Right lobe of liver (tissue), 6 donors: Measurements from ENCODE around the gene BEGAIN. TPM values are rescaled to one million over a fixed set of nuclear protein-coding genes. Genes with fewer than 3 reads are reported as not detected.

ENCODE experiments used
- ATAC-seq, 4 donors: fragments of 200-7000 bp; cut with Tn5 transposase; one replicate each; pipeline ENCODE4 v1.9.1; 2020; ENCODE audit warnings: mild to moderate bottlenecking in 4 of 4, moderate library complexity in 4 of 4
- DNase-seq, 3 donors: peaks; one replicate each; pipeline ENCODE4 v3.0.0-alpha.2; 2020
- H3K27ac ChIP-seq, 3 donors: fragments of 200-600 bp; one replicate each; pipeline ENCODE4 v1.8.0; 2022
- H3K27me3 ChIP-seq, 2 donors: fragments of 200-600 bp; one replicate each; pipeline ENCODE4 v1.8.0; 2022
- H3K36me3 ChIP-seq, 4 donors: fragments of 200-600 bp; sonication (generic) in 1 of 4; one replicate each; pipeline versions ENCODE4 v1.5.1 to v1.8.0; 2017 to 2022; ENCODE audit warnings: control low read depth in 1 of 4
- H3K4me1 ChIP-seq, 4 donors: fragments of 200-600 bp; sonication (generic) in 1 of 4; one replicate each; pipeline versions ENCODE4 v1.5.1 to v1.8.0; 2017 to 2022; ENCODE audit warnings: control low read depth in 1 of 4
- H3K4me3 ChIP-seq, 3 donors: fragments of 200-600 bp; one replicate each; pipeline ENCODE4 v1.8.0; 2022
- H3K9me3 ChIP-seq, 4 donors: fragments of 200-600 bp; sonication (generic) in 1 of 4; one replicate each; pipeline versions ENCODE4 v1.5.1 to v1.8.0; 2017 to 2022; ENCODE audit warnings: control low read depth in 1 of 4
- CTCF ChIP-seq, 4 donors: fragments of 200-600 bp in 3 of 4; fragments of 450-650 bp in 1 of 4; IDR thresholded peaks; one replicate each; pipeline versions ENCODE4 v1.5.1 to v1.8.0; 2016 to 2022; ENCODE audit warnings: antibody characterized with exemption in 4 of 4, mild to moderate bottlenecking in 2 of 4
- POLR2A ChIP-seq: fragments of 450-650 bp; IDR thresholded peaks from one replicate; pipeline ENCODE4 v1.6.1; 2017; ENCODE audit warnings: antibody characterized with exemption, mild to moderate bottlenecking
- WGBS: methylation state at CpG from one replicate; pipeline ENCODE4 v1.1.6; 2018; ENCODE audit warnings: low coverage, low lambda C conversion rate; ENCODE audit not compliant: insufficient coverage; ENCODE audit errors: missing lambda C conversion rate; 5-methylcytosine and 5-hydroxymethylcytosine counted together
- intact Hi-C, 2 donors: fragments of 100-400 bp; cut with DNase I; formaldehyde crosslinking; loops; one replicate each; pipeline versions ENCODE4 v1.11.2 to v1.14.1; 2022
- total RNA-seq, 6 experiments: library from RNA; depleted of rRNA in 2 of 6; stranded (reverse); fragments of >200 nt in 2 of 6; fragmentation: NEBNext Ultra II Directional in 3 of 6; extraction: Animal tissue kit (Norgen Biotek cat#: 25700) in 3 of 6; gene quantifications; one replicate each; pipeline versions ENCODE4 v1.1.0 to v1.2.4, GENCODE V29; 2016 to 2023
- donor health status: DM: no; HTN: yes; CAD: no.
- donor health status: DM: no; HTN: no; CAD: no.
- donor health status: DM: no; HTN: no; CAD: no.
- donor health status: DM: no; HTN: yes; CAD: no.
- donor health status: DM: no; HTN: yes; CAD: no.

The BEGAIN gene
- total RNA-seq, 6 experiments from 2014 or later: 0.12 to 0.61 (median 0.34) TPM

DNA sequence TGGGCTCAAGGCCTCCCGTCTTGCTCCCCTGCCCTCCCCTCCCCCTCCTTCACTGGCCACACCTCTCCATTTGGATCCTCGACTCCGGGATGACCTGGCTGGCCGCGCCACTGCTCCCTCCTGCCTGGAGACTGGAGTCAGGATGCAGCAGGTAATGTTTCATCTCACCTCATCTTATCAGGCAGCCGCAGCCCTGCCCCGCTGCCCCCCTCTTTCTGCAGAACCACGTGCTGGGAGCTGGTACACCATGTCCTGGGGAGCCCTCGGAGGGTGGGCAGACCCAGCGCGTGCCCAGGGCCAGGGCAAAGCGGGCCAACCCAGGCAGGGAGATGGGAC lies 31.1 kb downstream of the BEGAIN start:
- no peak for ATAC-seq
- Histone ChIP-seq H3K4me3 (no peak overlapping the region), H3K4me1 (no peaks in the 10 kb centered on the region), H3K9me3 (no peaks in the 10 kb centered on the region), H3K27ac (no peak overlapping the region), H3K36me3 (no peaks in the 10 kb centered on the region), H3K27me3 (no peaks in the 10 kb centered on the region)
- TF ChIP-seq POLR2A: no peak
- TF ChIP-seq CTCF (IDR thresholded peaks at IDR 0.05): no peak
- intact Hi-C loops: no loop called here
- DNase-seq: no peak
- no CpG with 5 or more reads among the region's 12 CpGs for WGBS

DNA sequence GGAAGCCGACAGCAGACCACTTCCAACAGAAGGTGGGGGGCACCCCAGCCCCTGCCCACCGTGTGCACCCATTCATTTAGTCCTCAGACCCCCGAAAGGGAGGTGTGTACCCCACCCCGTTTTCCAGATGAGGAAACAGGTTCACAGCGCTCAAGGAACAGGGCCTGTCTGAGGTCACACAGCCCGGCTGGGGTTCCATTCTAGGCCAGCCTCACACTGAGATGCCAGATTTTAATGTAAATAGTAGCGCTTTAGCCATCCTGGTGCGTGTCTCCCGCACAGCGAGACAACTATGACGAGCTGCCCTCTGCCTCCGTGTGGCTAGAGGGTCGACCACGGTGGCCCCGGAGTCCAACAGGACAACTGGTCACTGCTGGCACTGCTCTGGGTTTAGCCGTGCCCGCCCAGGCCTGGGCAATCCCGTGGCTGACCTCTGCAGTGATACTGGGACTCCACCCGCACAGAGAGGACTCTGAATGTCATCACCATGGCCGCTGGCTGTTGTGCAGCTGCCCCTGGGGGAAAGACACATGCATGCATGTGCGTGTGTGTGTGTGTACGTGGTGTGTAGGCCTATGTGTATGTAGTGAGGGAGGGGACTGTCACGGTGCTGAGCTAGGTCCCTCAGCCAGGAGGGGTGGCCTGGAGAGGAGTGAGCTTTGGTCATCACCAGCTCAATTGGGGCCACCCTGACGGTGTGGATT lies 31.6 kb downstream of the BEGAIN start:
- intact Hi-C loops: no loop called here
- ATAC-seq: no peak
- H3K9me3 ChIP-seq: no peaks in the 10 kb centered on the region
- TF ChIP-seq CTCF (IDR thresholded peaks at IDR 0.05) (no peak), POLR2A (no peak)
- no peaks in the 10 kb centered on the region for H3K36me3 ChIP-seq
- H3K4me3 ChIP-seq: no peak overlapping the region
- no peak for DNase-seq
- no peaks in the 10 kb centered on the region for H3K27me3 ChIP-seq
- no peak overlapping the region for H3K27ac ChIP-seq
- no CpG with 5 or more reads among the region's 24 CpGs for WGBS
- no peaks in the 10 kb centered on the region for H3K4me1 ChIP-seq

DNA sequence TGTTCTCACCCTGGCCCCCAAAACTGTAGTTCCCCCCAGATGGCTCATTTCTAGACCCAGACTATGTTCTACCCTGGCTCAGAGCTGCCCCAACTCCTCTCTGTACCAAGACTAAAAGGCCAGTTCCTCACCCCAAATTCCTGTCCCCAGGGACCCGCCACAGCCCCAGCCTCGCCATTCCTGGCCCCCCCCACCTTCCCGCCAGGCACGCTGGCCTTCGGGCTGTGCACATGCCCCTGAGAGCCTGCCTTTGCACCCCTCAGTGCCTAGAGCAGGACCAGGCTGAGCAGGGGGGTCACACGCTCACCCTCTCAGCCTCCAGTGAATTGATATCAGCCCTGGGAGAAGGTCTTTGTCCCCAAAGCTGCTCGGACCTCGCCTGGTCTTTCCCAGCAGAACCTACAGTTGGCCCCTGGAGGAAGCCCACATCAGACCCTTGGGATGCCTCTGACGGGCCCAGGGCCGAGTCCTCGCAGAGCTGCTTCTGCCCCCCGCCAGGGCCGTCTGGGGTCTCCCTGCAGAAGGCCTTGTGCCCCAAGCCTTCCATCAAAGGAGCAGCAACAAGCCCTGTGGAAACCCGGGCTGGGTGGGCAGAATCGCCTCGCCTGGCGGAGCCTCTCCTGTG lies 32.4 kb downstream of the BEGAIN start:
- no peak for DNase-seq
- no peak for TF ChIP-seq POLR2A
- no peak for TF ChIP-seq CTCF (IDR thresholded peaks at IDR 0.05)
- H3K27ac ChIP-seq: no peak overlapping the region

GRCh38 chr14:100554082-100554677 lies 33.0 kb downstream of the BEGAIN start:
- ATAC-seq (peak in 2 of 4 donors; percentile 17 to 28), DNase-seq (no peak)
- Histone ChIP-seq H3K27ac (no peak overlapping the region), H3K4me3 (no peak overlapping the region), H3K4me1 (no peaks in the 10 kb centered on the region), H3K27me3 (no peaks in the 10 kb centered on the region), H3K36me3 (no peaks in the 10 kb centered on the region), H3K9me3 (no peaks in the 10 kb centered on the region)
- TF ChIP-seq POLR2A: no peak
- intact Hi-C loops: no loop called here
- WGBS: 43% methylated on average over 1 of the region's 19 CpGs

More for the DNA sequence above, 32.4 kb downstream of the BEGAIN start:
- no peaks in the 10 kb centered on the region for H3K9me3 ChIP-seq
- no peak overlapping the region for H3K4me3 ChIP-seq
- intact Hi-C loops: no loop called here
- H3K36me3 ChIP-seq: no peaks in the 10 kb centered on the region
- ATAC-seq: no peak
- WGBS: no CpG with 5 or more reads among the region's 17 CpGs
- no peaks in the 10 kb centered on the region for H3K27me3 ChIP-seq
- no peaks in the 10 kb centered on the region for H3K4me1 ChIP-seq

GRCh38 chr14:100553471-100553870 lies 33.7 kb downstream of the BEGAIN start:
- Histone ChIP-seq H3K36me3 (no peaks in the 10 kb centered on the region), H3K4me1 (no peaks in the 10 kb centered on the region), H3K27me3 (no peaks in the 10 kb centered on the region), H3K27ac (no peak overlapping the region), H3K4me3 (no peak overlapping the region), H3K9me3 (no peaks in the 10 kb centered on the region)
- intact Hi-C loops: no loop called here
- ATAC-seq: no peak
- TF ChIP-seq POLR2A (no peak), CTCF (IDR thresholded peaks at IDR 0.05) (no peak)
- no peak for DNase-seq
- 85% methylated on average over 4 of the region's 5 CpGs for WGBS
